Heart left ventricle (tissue), 16 donors: ENCODE results near the gene PRPSAP1. TPM values are rescaled to one million over a fixed set of nuclear protein-coding genes. Genes with fewer than 3 reads are reported as not detected.
A peak's percentile ranks its signal among the peaks of the same experiment; 100 is the strongest.

Experiments
- ATAC-seq, 4 donors: fragments of 200-7000 bp; cut with Tn5 transposase; one replicate each; pipeline ENCODE4 v1.9.1; 2020 to 2022; ENCODE audit warnings: moderate library complexity in 4 of 4, mild to moderate bottlenecking in 3 of 4, moderate number of reproducible peaks in 1 of 4
- DNase-seq, 5 donors: peaks; one replicate each; pipeline ENCODE4 v3.0.0-alpha.2; 2020
- H3K27ac ChIP-seq, 12 donors: fragments of 200-600 bp; sonication (generic) in 4 of 12; one replicate each; pipeline versions ENCODE4 v1.5.0 to v1.8.0; 2016 to 2022; ENCODE audit warnings: mild to moderate bottlenecking in 2 of 12
- H3K27me3 ChIP-seq, 9 donors: fragments of 200-600 bp; sonication (generic) in 2 of 9; one replicate each; pipeline versions ENCODE4 v1.5.1 to v1.8.0; 2016 to 2022; ENCODE audit warnings: mild to moderate bottlenecking in 3 of 9
- H3K36me3 ChIP-seq, 9 donors: fragments of 200-600 bp; sonication (generic) in 2 of 9; one replicate each; pipeline versions ENCODE4 v1.5.0 to v1.8.0; 2018 to 2022; ENCODE audit warnings: mild to moderate bottlenecking in 2 of 9
- H3K4me1 ChIP-seq, 12 donors: fragments of 200-600 bp; sonication (generic) in 4 of 12; one replicate each; pipeline versions ENCODE4 v1.5.0 to v1.8.0; 2016 to 2022; ENCODE audit warnings: mild to moderate bottlenecking in 3 of 12
- H3K4me3 ChIP-seq, 12 donors: fragments of 200-600 bp; sonication (generic) in 4 of 12; one replicate each; pipeline versions ENCODE4 v1.5.0 to v1.8.0; 2017 to 2022; ENCODE audit warnings: mild to moderate bottlenecking in 9 of 12, moderate library complexity in 4 of 12
- H3K9me3 ChIP-seq, 12 donors: fragments of 200-600 bp; sonication (generic) in 4 of 12; one replicate each; pipeline versions ENCODE4 v1.5.0 to v1.8.0; 2016 to 2022; ENCODE audit warnings: mild to moderate bottlenecking in 1 of 12
- CTCF ChIP-seq, 12 donors: fragments of 200-600 bp; sonication (generic) in 4 of 12; IDR thresholded peaks; one replicate each; pipeline versions ENCODE4 v1.5.0 to v1.8.0; 2018 to 2022; ENCODE audit warnings: antibody characterized with exemption in 12 of 12, mild to moderate bottlenecking in 5 of 12
- POLR2A ChIP-seq, 2 donors: fragments of 450-650 bp; IDR thresholded peaks; one replicate each; pipeline ENCODE4 v1.6.1; 2017; ENCODE audit warnings: antibody characterized with exemption in 2 of 2, mild to moderate bottlenecking in 2 of 2, moderate library complexity in 2 of 2
- WGBS, 4 donors: extraction: QIAGEN DNeasy Blood & Tissue Kit in 2 of 4; methylation state at CpG; one replicate each; pipeline versions ENCODE4 v1.1.5 to v1.1.7; 2013 to 2018; 5-methylcytosine and 5-hydroxymethylcytosine counted together
- intact Hi-C, 10 donors: fragments of 100-400 bp; cut with DNase I; formaldehyde crosslinking; loops; one replicate each; pipeline versions ENCODE4 v1.11.1 to v1.14.2; 2022
- polyA plus RNA-seq, 2 donors: library from polyadenylated mRNA; stranded (reverse); fragments of 200-250 nt; gene quantifications; one replicate each; pipeline ENCODE4 v1.2.3, GENCODE V29; 2013
- total RNA-seq, 9 donors: library from RNA; depleted of rRNA in 2 of 9; stranded (reverse); fragments of >200 nt in 2 of 9; fragmentation: NEBNext Ultra II Directional in 3 of 9; extraction: Animal tissue kit (Norgen Biotek cat#: 25700) in 3 of 9; gene quantifications; one replicate each; pipeline versions ENCODE4 v1.1.0 to v1.2.4, GENCODE V29; 2016 to 2023
- donor health status: ischemic (EF 13 %, LVEDD 7.1; RV severe dilation, severe dysfunction).
- donor health status: healthy with polysubstance abuse.
- donor health status: DM: no; HTN: yes; CAD: no.
- donor health status: DM: no; HTN: no; CAD: no.
- donor health status: ischemic (EF 25% LVEDD 6.9; RV normal size, moderate dysfunction).
- donor health status: ischemic (EF 25% LVEDD 5.7; RV mildly dilated, moderate dysfunction).
- donor health status: healthy.
- donor health status: DM: yes; HTN: yes; CAD: no.
- donor health status: ischemic (EF 35%, LVEDD 5.7; RV mildly dilated, moderate dysfunction).
- donor health status: nonischemic (EF 11% LVEDD 7.7; RV severe dilation, severe dysfunction).
- donor health status: DM: yes; HTN: yes; CAD: no.
- donor health status: PGD.
- donor health status: ischemic (EF 29% LVEDD 5.4; RV normal size, mild dysfunction).
- donor health status: nonischemic (EF 23%, LVEDD 6.1; RV moderate dilation, normal function).

Gene PRPSAP1
- total and polyA plus RNA-seq, 11 donors = 22.7 to 39.7 (median 30.9) TPM

- H3K36me3 ChIP-seq = no peaks in the 10 kb centered on the region
- ATAC-seq = peak; percentile 81 to 93 (median 87)
- peaks cover 0 to 20% (median 5%) of the 10 kb centered on the region in 12 donors for H3K4me1 ChIP-seq
- intact Hi-C loops = loop anchor here in 9 of 10 donors (1.0 to 10.0 kb wide), 10 partner anchors 94 to 374 kb away; partner anchors contain the start of gene MRPL38 (in 1 of the 9)
- peak; percentile 81 to 94 (median 85) for DNase-seq
- H3K27me3 ChIP-seq = no peaks in the 10 kb centered on the region
- TF ChIP-seq CTCF (IDR thresholded peaks at IDR 0.05) = peak; percentile 95 to 100 (median 99)
- TF ChIP-seq POLR2A (IDR thresholded peaks at IDR 0.05) = no peak
- peak overlapping the region in 1 of 12 donors; percentile 2 for H3K4me3 ChIP-seq
- WGBS, 4 donors = 55 to 58% (median 57%) methylated on average over 28 of the region's 28 CpGs
- H3K27ac ChIP-seq = no peak overlapping the region
- no peaks in the 10 kb centered on the region for H3K9me3 ChIP-seq
Measured at GRCh38 chr17:76278952-76279741, 74.6 kb downstream of the PRPSAP1 start.

GRCh38 chr17:76278268-76278908 is 75.3 kb downstream of the PRPSAP1 start:
- peaks cover 0 to 20% (median 5%) of the 10 kb centered on the region in 12 donors for H3K4me1 ChIP-seq
- no peak for TF ChIP-seq POLR2A (IDR thresholded peaks at IDR 0.05)
- no peak for TF ChIP-seq CTCF (IDR thresholded peaks at IDR 0.05)
- H3K27me3 ChIP-seq = no peaks in the 10 kb centered on the region
- no peak overlapping the region for H3K4me3 ChIP-seq
- no peak for DNase-seq
- ATAC-seq = no peak
- H3K27ac ChIP-seq = no peak overlapping the region
- no peaks in the 10 kb centered on the region for H3K36me3 ChIP-seq
- intact Hi-C loops = loop anchor here in 7 of 10 donors (2.0 to 10.0 kb wide), 8 partner anchors 94 to 374 kb away; partner anchors contain the start of gene MRPL38 (in 1 of the 7)
- no peaks in the 10 kb centered on the region for H3K9me3 ChIP-seq
- 89 to 95% (median 92%) methylated on average over 16 to 19 of the region's 19 CpGs for WGBS, 4 donors

- Histone ChIP-seq H3K4me1 (peaks cover 0 to 26% (median 8%) of the 10 kb centered on the region in 12 donors), H3K27ac (no peak overlapping the region), H3K4me3 (no peak overlapping the region), H3K27me3 (no peaks in the 10 kb centered on the region), H3K9me3 (no peaks in the 10 kb centered on the region), H3K36me3 (no peaks in the 10 kb centered on the region)
- 88 to 95% (median 92%) methylated on average over 23 to 31 of the region's 31 CpGs for WGBS, 4 donors
- intact Hi-C loops = loop anchor here in 7 of 10 donors (2.0 to 10.0 kb wide), 8 partner anchors 93 to 373 kb away; partner anchors contain the start of gene MRPL38 (in 1 of the 7)
- TF ChIP-seq POLR2A (IDR thresholded peaks at IDR 0.05) = no peak
- TF ChIP-seq CTCF (IDR thresholded peaks at IDR 0.05) = no peak
- DNase-seq = no peak
- no peak for ATAC-seq
Measured at GRCh38 chr17:76277300-76278267, 76.1 kb downstream of the PRPSAP1 start.
